K562 (cell line): Measurements from ENCODE around the gene FAM209A. TPM values are rescaled to one million over a fixed set of nuclear protein-coding genes. Genes with fewer than 3 reads are reported as not detected.

ENCODE experiments used
- ATAC-seq: fragments of 200-7000 bp; cut with Tn5 transposase; 3 replicates; pipeline ENCODE4 v1.9.1; 2020; ENCODE audit warnings: moderate library complexity
- BruUV-seq: library from RNA; stranded (reverse); fragments of 400-500 nt; replicated peaks from 2 replicates; lab custom pipeline; 2021; lab: Mats Ljungman, UMichigan
- CTCF ChIA-PET: fragments of 300-600 bp; formaldehyde crosslinking; extraction: SDS; loops from one replicate; lab custom pipeline; 2021; ENCODE audit warnings: low intra/inter-chr PET ratio; lab: Yijun Ruan, JAX
- POLR2A ChIA-PET: fragments of 300-600, 350-650 bp; sonication (Branson Sonifier 250); formaldehyde crosslinking; extraction: SDS; loops from one replicate; lab custom pipeline; 2021; ENCODE audit warnings: antibody characterized with exemption, inconsistent platforms; lab: Yijun Ruan, JAX
- DNase-seq, 4 experiments: peaks; one replicate each; pipeline versions ENCODE4 v3.0.0 to v3.0.0-alpha.2; 2011 to 2018; ENCODE audit warnings: low spot score in 3 of 4, mixed read lengths in 3 of 4; ENCODE audit errors: extremely low read depth in 1 of 4
- FAIRE-seq: peaks from 2 replicates; lab custom pipeline; 2011; peaks lifted over from hg19 to GRCh38; lab: Jason Lieb, UNC
- H2AFZ ChIP-seq: 2 replicates; pipeline ENCODE4 v1.6.0; 2011; ENCODE audit warnings: low read depth, low read length, control low read depth, inconsistent platforms
- H3K27ac ChIP-seq: fragments of 200-600 bp; 3 replicates; pipeline ENCODE4 v1.8.0; 2011; ENCODE audit warnings: low read depth, mild to moderate bottlenecking, control low read depth, inconsistent platforms, low read length, moderate library complexity, mixed read lengths; ENCODE audit errors: extremely low read depth
- H3K27me3 ChIP-seq, 2 experiments: fragments of 300-600 bp in 1 of 2; 2 replicates in 1 of 2; 3 replicates in 1 of 2; pipeline versions ENCODE4 v1.6.0 to v1.8.0; 2011; ENCODE audit warnings: inconsistent platforms in 2 of 2, low read length in 2 of 2, mild to moderate bottlenecking in 1 of 2, mixed read lengths in 1 of 2, moderate library complexity in 1 of 2; ENCODE audit not compliant: control insufficient read depth in 2 of 2, insufficient read depth in 2 of 2
- H3K36me3 ChIP-seq: fragments of 300-600 bp; 3 replicates; pipeline ENCODE4 v1.8.0; 2011; ENCODE audit warnings: mild to moderate bottlenecking, low read length, inconsistent platforms; ENCODE audit not compliant: control insufficient read depth, insufficient read depth
- H3K4me1 ChIP-seq, 2 experiments: fragments of 200-600 bp in 1 of 2; replicated peaks in 1 of 2; 2 replicates in 1 of 2; 3 replicates in 1 of 2; pipeline versions ENCODE4 v1.5.1 to v1.8.0; 2011; ENCODE audit warnings: inconsistent platforms in 2 of 2, low read length in 2 of 2, mild to moderate bottlenecking in 1 of 2, mixed read lengths in 1 of 2, moderate library complexity in 1 of 2; ENCODE audit not compliant: control insufficient read depth in 2 of 2, insufficient read depth in 2 of 2
- H3K4me2 ChIP-seq: 2 replicates; pipeline ENCODE4 v1.6.1; 2011; ENCODE audit warnings: low read length, control low read depth, inconsistent platforms, mixed read lengths; ENCODE audit not compliant: insufficient read depth
- H3K4me3 ChIP-seq: fragments of 200-600 bp; sonication (generic), shearing (Covaris generic); 2 replicates; pipeline ENCODE4 v1.5.1; 2016; ENCODE audit warnings: control low read depth, inconsistent platforms
- H3K79me2 ChIP-seq: fragments of 200-600 bp; 3 replicates; pipeline ENCODE4 v1.8.0; 2011; ENCODE audit warnings: low read length, inconsistent platforms; ENCODE audit not compliant: control insufficient read depth, insufficient read depth
- H3K9ac ChIP-seq, 2 experiments: 2 replicates each; pipeline versions ENCODE4 v1.6.0 to v1.6.1; 2011; ENCODE audit warnings: low read depth in 2 of 2, low read length in 2 of 2, control low read depth in 1 of 2, inconsistent platforms in 1 of 2, mild to moderate bottlenecking in 1 of 2, mixed read lengths in 1 of 2; ENCODE audit not compliant: insufficient read depth in 1 of 2
- H3K9me1 ChIP-seq: one replicate; pipeline ENCODE4 v1.6.0; 2011; ENCODE audit warnings: inconsistent platforms, mild to moderate bottlenecking, low read length, moderate library complexity; ENCODE audit not compliant: control insufficient read depth, insufficient read depth
- H3K9me3 ChIP-seq: replicated peaks from 2 replicates; pipeline ENCODE4 v1.5.1; 2011; ENCODE audit warnings: low read depth, low read length, inconsistent platforms; ENCODE audit not compliant: control insufficient read depth, insufficient read depth
- H4K20me1 ChIP-seq: replicated peaks from 2 replicates; pipeline ENCODE4 v1.6.1; 2011; ENCODE audit warnings: low read length, inconsistent platforms, mixed read lengths; ENCODE audit not compliant: control insufficient read depth, insufficient read depth
- ADNP ChIP-seq: fragments of 200-800 bp; sonication (Bioruptor generic); IDR thresholded peaks from 2 replicates; pipeline ENCODE4 v1.6.1; 2016; ENCODE audit warnings: missing genetic modification characterization, missing compliant biosample characterization
- KAT8 ChIP-seq: fragments of 450-650 bp; IDR thresholded peaks from 2 replicates; pipeline ENCODE4 v1.6.1; 2016; ENCODE audit warnings: low read depth, mild to moderate bottlenecking
- ZBTB11 ChIP-seq, 3 experiments: fragments of 200-800 bp in 1 of 3; fragments of 250-450 bp in 1 of 3; fragments of 450-650 bp in 1 of 3; sonication (Bioruptor Pico) in 1 of 3; sonication (Bioruptor generic) in 1 of 3; formaldehyde crosslinking in 1 of 3; IDR thresholded peaks; 2 replicates each; pipeline versions ENCODE4 v1.6.1 to v1.8.0; 2016 to 2022; ENCODE audit warnings: mild to moderate bottlenecking in 2 of 3, missing genetic modification characterization in 2 of 3, missing compliant biosample characterization in 1 of 3, moderate library complexity in 1 of 3
- ZNF347 ChIP-seq: fragments of 450-650 bp; formaldehyde crosslinking; IDR thresholded peaks from 2 replicates; pipeline ENCODE4 v1.4.0; 2020; ENCODE audit warnings: low read depth, mild to moderate bottlenecking, moderate library complexity
- ZNF584 ChIP-seq: fragments of 200-800 bp; sonication (Bioruptor generic); IDR thresholded peaks from 2 replicates; pipeline ENCODE4 v1.6.1; 2016; ENCODE audit warnings: low read depth, mild to moderate bottlenecking, missing genetic modification characterization, missing compliant biosample characterization
- WGBS: fragments of 100-300 bp; shearing (Covaris generic); methylation state at CpG from one replicate; pipeline ENCODE4 v1.1.6; 2016; ENCODE audit warnings: low coverage, mixed read lengths; ENCODE audit not compliant: insufficient coverage; ENCODE audit errors: missing lambda C conversion rate; 5-methylcytosine and 5-hydroxymethylcytosine counted together
- in situ Hi-C: fragments of 300-500 bp; cut with MboI; formaldehyde crosslinking; loops from 4 replicates; pipeline ENCODE4 v1.15.0; 2018; ENCODE audit warnings: inconsistent platforms, mixed read lengths
- intact Hi-C: fragments of 100-400 bp; cut with micrococcal nuclease; formaldehyde crosslinking; loops from 2 replicates; pipeline ENCODE4 v1.14.2; 2022
- polyA plus RNA-seq, 8 experiments: library from polyadenylated mRNA; depleted of rRNA in 4 of 8; stranded (reverse) in 5 of 8; unstranded in 3 of 8; fragments of >200 nt; fragmentation: Nextera tagmentation in 2 of 8; fragmentation: Illumina TruSeq in 1 of 8; extraction: Ambion mirVana in 2 of 8; extraction: Trizol in 1 of 8; gene quantifications; 2 replicates each; pipeline versions ENCODE4 v1.2.1 to v1.2.3, GENCODE V29; 2011 to 2014; ENCODE audit warnings: inconsistent platforms in 1 of 8, missing spikeins in 1 of 8
- total RNA-seq, 7 experiments: library from RNA; depleted of rRNA in 6 of 7; stranded (reverse); fragments of >200 nt in 6 of 7; fragmentation: Illumina TruSeq in 2 of 7; extraction: Trizol in 2 of 7; gene quantifications; 2 replicates each; pipeline versions ENCODE4 v1.2.1 to v1.2.3, GENCODE V29; 2011 to 2021; ENCODE audit warnings: low replicate concordance in 1 of 7

Gene FAM209A
- total and polyA plus RNA-seq, 9 of the 15 experiments (the other 6 are each of a cell fraction or from before 2014, with no cell fraction given), result 0.08 to 0.15 (median 0.11) TPM; not detected in 6

GRCh38 chr20:56542489-56543030 is 18.0 kb downstream of the FAM209A start (continued):
- TF ChIP-seq ZNF584 (no peak), ZNF347 (CRISPR knock-in tag) (no peak)

- Histone ChIP-seq H3K4me3 (no peak overlapping the region), H3K9ac (no peak overlapping the region), H3K4me1 (peaks cover 0 to 6% of the 10 kb centered on the region in 2 experiments; a peak in 1 of 5 replicates), H3K79me2 (no peaks in the 10 kb centered on the region), H3K9me3 (no peaks in the 10 kb centered on the region), H3K4me2 (no peak overlapping the region), H3K27me3 (peaks cover 6 to 20% of the 10 kb centered on the region in 2 experiments; a peak in 4 of 5 replicates), H2AFZ (no peak overlapping the region), H3K36me3 (no peaks in the 10 kb centered on the region), H4K20me1 (no peaks in the 10 kb centered on the region), H3K9me1 (no peaks in the 10 kb centered on the region), H3K27ac (no peak overlapping the region)
- BruUV-seq, result no TSS peak
- WGBS, result 9% methylated on average over 8 of the region's 8 CpGs
- DNase-seq (no peak), FAIRE-seq (no peak), ATAC-seq (no peak)
- ChIA-PET POLR2A (no interaction called here), CTCF (interaction anchor here (1.4 to 1.8 kb wide), 2 partner anchors 25 to 795 kb away, joined by 6 to 10 read pairs; no protein-coding TSS in a partner anchor)
- in situ Hi-C loops (no loop called here), intact Hi-C loops (loop anchor here (5.0 to 10.0 kb wide), 2 partner anchors 496 to 793 kb away; no protein-coding TSS in a partner anchor)
- TF ChIP-seq ADNP (tag) (no peak), KAT8 (no peak), ZBTB11 (CRISPR knock-in tag; IDR thresholded peaks at IDR 0.05) (0 out of 6 replicates have a peak, but pooled peaks of 1 of the 3 experiments have one; percentile 35)
Observed at GRCh38 chr20:56551571-56551970, 27.0 kb downstream of the FAM209A start.
